GM18870 (cell line): Measurements from ENCODE around the gene CAPG.
A peak's percentile ranks its signal among the peaks of the same experiment; 100 is the strongest.
"Not testable (repeated sequence)": the region's sequence is repeated elsewhere in the genome, so short reads cannot be mapped to it uniquely, and the experiment has no call there.

Source experiments
- ATAC-seq: cut with Tn5 transposase; IDR thresholded peaks from one replicate; pipeline ENCODE4 v1.9.1; 2021; ENCODE audit warnings: moderate library complexity; ENCODE audit not compliant: unreplicated experiment

Gene CAPG

GRCh38 chr2:85421260-85422071 is 11.3 kb upstream of the CAPG start:
- ATAC-seq, result no peak

GRCh38 chr2:85420536-85421259 is 10.5 kb upstream of the CAPG start:
- peak; percentile 71 for ATAC-seq

DNA sequence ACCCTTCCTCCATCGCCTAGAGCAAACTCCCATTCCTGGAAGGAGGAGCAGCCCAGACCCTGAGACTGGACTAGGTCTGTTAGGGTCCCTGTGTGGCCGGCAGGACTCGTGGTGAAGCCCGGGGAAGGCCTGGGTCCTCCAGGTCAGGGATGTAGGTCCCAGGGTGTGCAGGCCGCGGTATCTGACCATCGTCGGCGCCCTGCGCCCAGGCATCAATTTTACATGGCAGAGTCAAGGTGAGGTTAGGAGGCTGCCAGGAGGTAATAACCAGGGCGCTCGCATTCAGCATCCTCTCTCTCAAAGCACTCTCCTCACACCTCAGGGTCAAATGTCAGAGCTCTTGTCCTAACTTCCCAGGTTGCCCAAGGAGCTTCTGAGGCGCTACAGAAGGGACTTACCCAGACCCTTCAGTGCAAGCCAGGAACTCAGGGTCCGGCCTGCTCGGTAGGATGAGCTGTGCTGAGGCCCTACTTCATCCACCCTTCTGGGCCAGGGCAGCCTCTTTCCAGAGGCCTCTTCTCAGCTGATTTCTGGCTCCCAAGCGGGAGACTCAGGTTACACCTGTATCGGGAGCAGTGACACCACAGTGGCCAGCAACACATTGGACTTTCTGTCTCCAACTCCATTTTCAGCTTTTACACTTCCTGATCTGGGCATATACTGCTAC is 9.0 kb upstream of the CAPG start:
- no peak for ATAC-seq

DNA sequence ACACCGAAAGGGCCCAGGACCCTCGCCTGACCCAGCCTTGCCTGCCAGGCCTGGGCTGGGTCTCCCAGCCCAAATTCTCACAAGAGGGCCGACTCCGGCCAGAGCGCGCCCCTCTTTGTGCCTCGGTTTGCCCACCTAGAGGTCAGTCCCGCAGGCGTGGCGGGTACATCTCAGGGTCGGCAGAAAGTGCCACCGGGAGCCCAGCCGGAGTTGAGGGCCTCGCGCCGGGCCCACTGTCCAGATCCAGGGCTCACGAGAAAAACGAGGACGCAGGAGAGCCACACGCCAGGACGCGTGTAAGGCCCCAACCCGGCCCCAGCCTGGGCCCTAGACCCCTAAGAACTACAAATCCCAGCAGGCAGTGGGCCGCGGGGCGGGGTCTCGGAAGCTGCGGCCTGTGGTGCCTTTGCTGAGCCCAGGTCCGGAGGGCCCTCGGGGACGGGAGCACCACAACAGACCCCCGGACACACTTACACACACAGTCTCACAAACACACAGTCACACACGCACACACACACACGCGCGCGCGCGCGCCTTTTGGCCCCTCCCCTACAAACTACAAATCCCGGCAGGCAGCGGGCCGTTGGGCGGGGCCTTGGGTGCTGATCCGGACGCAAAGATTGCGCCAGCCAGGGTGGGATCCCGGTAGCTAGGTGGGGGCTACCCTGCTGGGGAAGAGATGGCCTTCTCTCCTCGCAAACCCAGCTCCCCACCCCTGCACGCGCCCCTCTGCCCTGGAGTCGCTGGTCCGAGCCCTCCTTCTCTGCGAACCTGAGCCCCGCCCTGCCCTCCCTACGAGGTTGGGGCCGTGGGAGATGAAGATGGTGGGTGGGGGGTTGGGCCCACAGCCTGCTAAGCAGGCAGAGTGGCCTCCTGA is 8.2 kb upstream of the CAPG start, which contains the start of gene SH2D6:
Gene SH2D6, plus strand, starts transcription at position 583 of the 877 bp plus-strand sequence. CDS start 10,752 bp downstream, outside the sequence.
- ATAC-seq, result peak; percentile 55

DNA sequence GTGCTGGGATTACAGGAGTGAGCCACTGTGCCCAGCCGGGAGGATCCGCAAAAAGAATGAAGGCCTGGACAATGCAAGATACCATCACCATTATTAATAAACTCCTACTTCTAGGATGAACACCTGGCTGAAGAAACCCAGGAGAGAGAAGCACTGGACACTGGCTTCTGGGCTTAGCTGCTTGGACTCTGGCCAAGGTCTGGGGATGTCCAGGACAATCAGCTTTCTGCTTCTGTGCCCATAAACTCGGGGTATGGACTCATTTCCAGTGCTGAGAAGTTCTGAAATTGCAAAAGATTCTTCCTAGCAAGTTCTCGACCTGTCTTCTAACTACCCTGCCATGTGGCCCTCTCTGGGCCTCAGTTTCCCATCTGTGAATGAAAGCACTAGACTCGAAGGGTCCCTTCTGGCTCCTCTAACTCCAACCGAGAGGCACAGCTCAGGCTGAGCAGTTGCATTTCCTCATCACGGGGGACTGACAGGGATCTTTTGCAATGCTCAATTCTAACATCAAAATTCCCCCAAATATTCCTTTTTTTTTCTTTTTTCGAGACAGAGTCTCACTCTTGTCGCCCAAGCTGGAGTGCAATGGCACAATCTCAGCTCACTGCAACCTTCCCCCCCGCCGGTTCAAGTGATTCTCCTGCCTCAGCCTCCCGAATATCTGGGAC is 5.9 kb upstream of the CAPG start:
- ATAC-seq, result no peak

GRCh38 chr2:85414761-85415553 is 4.8 kb upstream of the CAPG start:
- no peak for ATAC-seq

DNA sequence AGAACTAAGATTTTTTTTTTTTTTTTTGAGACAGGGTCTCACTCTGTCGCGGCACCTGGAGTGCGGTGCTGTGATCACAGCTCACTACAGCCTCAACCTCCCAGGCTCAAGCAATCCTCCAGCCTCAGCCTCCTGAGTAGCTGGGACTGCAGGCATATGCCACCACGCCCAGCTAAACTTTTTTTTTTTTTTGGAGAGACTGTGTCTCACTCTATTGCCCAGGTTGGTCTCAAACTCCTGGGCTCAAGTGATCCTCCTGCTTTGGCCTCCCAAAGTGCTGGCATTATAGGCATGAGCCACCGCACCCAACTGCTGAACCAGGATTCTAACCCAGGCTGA is 4.2 kb upstream of the CAPG start:
- not testable (repeated sequence) for ATAC-seq

GRCh38 chr2:85413592-85414420 is 3.6 kb upstream of the CAPG start:
- ATAC-seq, result no peak

GRCh38 chr2:85411405-85411748 is 1.2 kb upstream of the CAPG start:
- ATAC-seq, result no peak

GRCh38 chr2:85410584-85411404 is 628 bp upstream of the CAPG start:
- ATAC-seq, result no peak

GRCh38 chr2:85405201-85406059 is 4.7 kb downstream of the CAPG start:
- ATAC-seq, result no peak

DNA sequence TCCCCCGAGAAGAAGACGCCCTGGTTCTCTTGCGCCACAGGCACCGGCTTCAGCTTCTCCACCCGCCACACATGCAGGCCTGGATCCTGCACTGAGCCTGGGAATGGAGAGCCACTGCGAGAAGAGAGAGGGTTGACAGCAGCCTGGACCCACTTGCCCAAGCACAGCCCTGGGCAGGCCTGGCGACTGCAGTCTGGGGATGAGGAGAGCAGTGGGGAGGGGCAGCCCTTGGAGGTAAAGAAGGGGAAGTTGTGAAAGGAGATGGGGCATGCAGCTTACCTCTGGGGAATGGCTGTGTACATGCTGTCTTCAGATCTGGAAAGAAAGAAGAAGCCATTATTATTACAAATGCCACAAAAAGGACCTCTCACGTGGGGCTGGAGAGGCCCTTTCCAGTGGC is 8.3 kb downstream of the CAPG start:
- no peak for ATAC-seq

GRCh38 chr2:85401464-85401805 is 8.7 kb downstream of the CAPG start:
- no peak for ATAC-seq

DNA sequence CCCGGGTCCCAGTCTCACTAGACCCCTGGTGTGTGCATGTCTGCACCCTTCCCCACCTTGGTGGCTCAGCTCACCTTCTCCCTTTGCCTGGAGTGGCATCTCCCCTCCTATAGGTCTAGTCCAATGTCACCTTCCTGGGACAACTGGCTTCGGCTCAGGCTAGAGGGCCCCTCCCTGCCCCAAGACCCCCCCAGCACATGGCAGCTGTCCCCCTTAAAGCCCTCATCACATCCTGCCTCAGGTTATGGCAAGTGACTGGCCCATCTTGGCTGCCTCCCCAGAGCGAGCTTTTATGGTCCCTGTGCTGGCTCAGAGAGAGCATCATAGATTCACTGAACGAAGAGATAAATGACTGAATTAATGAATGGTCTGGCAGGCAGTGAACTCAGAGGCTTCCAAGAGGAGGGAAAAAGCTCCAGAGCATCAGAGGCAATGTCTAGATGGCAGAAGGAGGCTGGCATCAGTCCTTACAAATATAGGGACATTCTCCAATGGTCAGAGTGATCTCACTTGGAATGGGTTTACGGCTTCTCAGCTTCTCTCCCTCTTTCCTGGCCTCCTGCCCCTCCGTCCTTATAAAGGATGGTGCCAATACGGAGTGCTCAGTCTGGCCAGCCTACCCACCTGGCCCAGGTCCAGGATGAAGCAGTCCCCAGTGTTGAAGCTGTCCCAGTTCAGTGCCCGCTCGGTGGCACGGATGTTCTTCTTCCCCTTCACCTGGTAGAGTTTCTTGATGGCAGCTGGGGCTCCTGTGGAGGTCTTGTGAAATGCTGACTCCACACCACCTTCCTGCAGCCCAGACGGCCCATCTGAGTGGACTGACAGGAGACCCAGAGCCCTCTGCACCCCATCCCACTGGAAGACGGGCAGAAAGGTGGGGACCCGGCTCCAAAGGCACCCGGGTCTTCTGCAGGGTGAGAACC is 9.4 kb downstream of the CAPG start:
- no peak for ATAC-seq

GRCh38 chr2:85400023-85400422 is 10.1 kb downstream of the CAPG start:
- no peak for ATAC-seq

DNA sequence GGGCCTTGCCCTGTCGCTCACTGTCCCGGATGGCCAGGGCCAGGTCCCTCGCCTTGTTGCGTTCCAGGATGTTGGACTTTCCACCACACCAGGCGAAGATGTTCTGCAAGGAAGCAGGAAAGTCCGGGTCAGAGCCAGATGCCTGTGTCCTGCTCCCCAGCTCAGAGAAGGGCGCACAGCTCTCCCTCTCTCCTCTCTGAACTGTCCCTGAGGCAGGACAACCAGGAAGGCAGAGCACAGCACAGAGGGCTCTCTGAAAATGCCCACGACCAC is 11.0 kb downstream of the CAPG start:
- ATAC-seq, result no peak
